ENCODE measurements around the gene TATDN2. TPM values are rescaled to one million over a fixed set of nuclear protein-coding genes. Genes with fewer than 3 reads are reported as not detected.

TATDN2 gene
- polyA plus RNA-seq, 2 of the 4 experiments (the other 2 are of a cell fraction), result 22.4 to 34.9 TPM

- FAIRE-seq, result no peak
- Histone ChIP-seq H3K27ac (no peak overlapping the region), H3K4me3 (no peak overlapping the region), H3K9me3 (no peaks in the 10 kb centered on the region), H3K4me2 (no peak overlapping the region), H3K4me1 (no peaks in the 10 kb centered on the region)
- no peak for ATAC-seq
- ChIA-PET CTCF (interaction anchor here (1.2 to 1.9 kb wide), 6 partner anchors 9 to 49 kb away, joined by 3 to 8 read pairs (median 4); partner anchors contain the start of gene IRAK2), POLR2A (no interaction called here)
- DNase-seq (ENCODE audit: low read depth in 1 of 2, low spot score in 1 of 2), result no peak
- 89% methylated on average over 9 of the region's 9 CpGs for WGBS (ENCODE audit: missing lambda C conversion rate)
- TF ChIP-seq ELK1 (IDR thresholded peaks at IDR 0.05; ENCODE audit: low read depth, low read length) (no peak), SMC3 (IDR thresholded peaks at IDR 0.05) (no peak), PBX3 (IDR thresholded peaks at IDR 0.05) (no peak), FOSB (CRISPR knock-in tag; IDR thresholded peaks at IDR 0.05) (no peak), BCL3 (IDR thresholded peaks at IDR 0.05) (no peak), USF2 (IDR thresholded peaks at IDR 0.05) (no peak), SREBF2 (IDR thresholded peaks at IDR 0.05) (no peak), POLR2AphosphoS2 (conservative IDR thresholded peaks at IDR 0.05; ENCODE audit: low read length) (no peak)
These were observed 35.0 kb upstream of the TATDN2 start for GRCh38 chr3:10213156-10213792.

GRCh38 chr3:10215578-10216368 is 32.5 kb upstream of the TATDN2 start:
- FAIRE-seq (no peak), DNase-seq (ENCODE audit: low read depth in 1 of 2, low spot score in 1 of 2) (no peak), ATAC-seq (no peak)
- Histone ChIP-seq H3K4me1 (peaks cover 4% of the 10 kb centered on the region), H3K4me2 (no peak overlapping the region), H3K4me3 (no peak overlapping the region), H3K27ac (no peak overlapping the region), H3K9me3 (no peaks in the 10 kb centered on the region)
- no peak for TF ChIP-seq HES2 (IDR thresholded peaks at IDR 0.05)
- no peak for TF ChIP-seq E2F6 (IDR thresholded peaks at IDR 0.05; ENCODE audit: borderline replicate concordance, low read depth)
- no peak for TF ChIP-seq KDM5A (IDR thresholded peaks at IDR 0.05)
- no peak for TF ChIP-seq HEYL (CRISPR knock-in tag; IDR thresholded peaks at IDR 0.05)
- no peak for TF ChIP-seq MAX (IDR thresholded peaks at IDR 0.05)
- no peak for TF ChIP-seq CTCF (IDR thresholded peaks at IDR 0.05)
- no peak for TF ChIP-seq HOXB5 (CRISPR knock-in tag; IDR thresholded peaks at IDR 0.05)
- no peak for TF ChIP-seq ZC3H11A (IDR thresholded peaks at IDR 0.05)
- ChIA-PET CTCF (interaction anchor here (0.6 kb wide), 1 partner anchor 87 kb away, joined by 4 read pairs; no protein-coding TSS in a partner anchor), POLR2A (no interaction called here)
- 90% methylated on average over 6 of the region's 6 CpGs for WGBS (ENCODE audit: missing lambda C conversion rate)
